Measurements from ENCODE around the gene PRUNE1. TPM values are rescaled to one million over a fixed set of nuclear protein-coding genes. Genes with fewer than 3 reads are reported as not detected.

Gene PRUNE1
- total RNA-seq, 1 donor from 2014 or later: 16.7 TPM

- Mint-ChIP-seq H3K27me3 (ENCODE audit: unreplicated experiment) (peaks cover 26% of the 10 kb centered on the region), H3K36me3 (ENCODE audit: low read depth, unreplicated experiment) (peaks cover 11% of the 10 kb centered on the region), H3K27ac (ENCODE audit: unreplicated experiment) (peak overlapping the region; percentile 58), H3K4me1 (ENCODE audit: unreplicated experiment) (peaks cover 52% of the 10 kb centered on the region), H3K9me3 (ENCODE audit: unreplicated experiment) (no peaks in the 10 kb centered on the region), H3K4me3 (ENCODE audit: unreplicated experiment) (peak overlapping the region; percentile 88)
- no peak for DNase-seq (ENCODE audit: low spot score)
- TF ChIP-seq CTCF (IDR thresholded peaks at IDR 0.05; ENCODE audit: unreplicated experiment): no peak
These were observed 34.9 kb upstream of the PRUNE1 start for GRCh38 chr1:150973258-150973835.

GRCh38 chr1:150973836-150974579, 34.2 kb upstream of the PRUNE1 start:
- H3K9me3 Mint-ChIP-seq (ENCODE audit: unreplicated experiment): no peaks in the 10 kb centered on the region
- peaks cover 23% of the 10 kb centered on the region for H3K27me3 Mint-ChIP-seq (ENCODE audit: unreplicated experiment)
- H3K27ac Mint-ChIP-seq (ENCODE audit: unreplicated experiment): no peak overlapping the region
- TF ChIP-seq CTCF (IDR thresholded peaks at IDR 0.05; ENCODE audit: unreplicated experiment): no peak
- peak; percentile 32 for DNase-seq (ENCODE audit: low spot score)
- peaks cover 51% of the 10 kb centered on the region for H3K4me1 Mint-ChIP-seq (ENCODE audit: unreplicated experiment)
- peaks cover 7% of the 10 kb centered on the region for H3K36me3 Mint-ChIP-seq (ENCODE audit: low read depth, unreplicated experiment)
- H3K4me3 Mint-ChIP-seq (ENCODE audit: unreplicated experiment): peak overlapping the region; percentile 88

GRCh38 chr1:150974580-150975478, 33.4 kb upstream of the PRUNE1 start, which contains the start of gene CERS2:
TSS of gene CERS2 (minus strand) at chr1:150974835. CDS start at chr1:150969090, 5,745 bp downstream.
- peak within 1 kb of the TSS; percentile 85 for H3K27ac Mint-ChIP-seq (ENCODE audit: unreplicated experiment)
- peaks cover 23% of the 10 kb centered on the region for H3K27me3 Mint-ChIP-seq (ENCODE audit: unreplicated experiment)

GRCh38 chr1:150976401-150976821, 31.8 kb upstream of the PRUNE1 start:
- DNase-seq (ENCODE audit: low spot score): no peak
- Mint-ChIP-seq H3K27me3 (ENCODE audit: unreplicated experiment) (peaks cover 26% of the 10 kb centered on the region), H3K4me1 (ENCODE audit: unreplicated experiment) (peaks cover 48% of the 10 kb centered on the region), H3K9me3 (ENCODE audit: unreplicated experiment) (no peaks in the 10 kb centered on the region), H3K4me3 (ENCODE audit: unreplicated experiment) (peak overlapping the region; percentile 89), H3K27ac (ENCODE audit: unreplicated experiment) (peak overlapping the region; percentile 37), H3K36me3 (ENCODE audit: low read depth, unreplicated experiment) (peaks cover 6% of the 10 kb centered on the region)
- TF ChIP-seq CTCF (IDR thresholded peaks at IDR 0.05; ENCODE audit: unreplicated experiment): no peak

More at GRCh38 chr1:150974580-150975478, 33.4 kb upstream of the PRUNE1 start, which contains the start of gene CERS2:
- peaks cover 6% of the 10 kb centered on the region for H3K36me3 Mint-ChIP-seq (ENCODE audit: low read depth, unreplicated experiment)
- H3K4me1 Mint-ChIP-seq (ENCODE audit: unreplicated experiment): peaks cover 51% of the 10 kb centered on the region
- no peaks in the 10 kb centered on the region for H3K9me3 Mint-ChIP-seq (ENCODE audit: unreplicated experiment)
- no peak for TF ChIP-seq CTCF (IDR thresholded peaks at IDR 0.05; ENCODE audit: unreplicated experiment)
- H3K4me3 Mint-ChIP-seq (ENCODE audit: unreplicated experiment): peak within 1 kb of the TSS; percentile 89
- peak; percentile 86 for DNase-seq (ENCODE audit: low spot score)
